PC-9 (cell line): ENCODE measurements around the gene CLEC16A. TPM values are rescaled to one million over a fixed set of nuclear protein-coding genes. Genes with fewer than 3 reads are reported as not detected.

Experiments
- BruUV-seq: library from RNA; stranded (reverse); fragments of 400-500 nt; replicated peaks from 2 replicates; lab custom pipeline; 2021; lab: Mats Ljungman, UMichigan
- CTCF ChIA-PET: fragments of 300-600 bp; sonication (Branson Sonifier 250); formaldehyde crosslinking; loops from one replicate; lab custom pipeline; 2022; ENCODE audit warnings: antibody characterized with exemption; lab: Charles Lee
- POLR2A ChIA-PET: fragments of 300-600 bp; sonication (Branson Sonifier 250); formaldehyde crosslinking; loops from one replicate; lab custom pipeline; 2022; ENCODE audit warnings: antibody characterized with exemption; ENCODE audit not compliant: unreplicated experiment; lab: Charles Lee
- DNase-seq, 2 experiments: peaks; one replicate each; pipeline versions ENCODE4 v3.0.0 to v3.0.0-alpha.2; 2015 to 2022; ENCODE audit warnings: mixed read lengths in 1 of 2
- H2AFZ ChIP-seq: fragments of 200-600 bp; sonication (generic); 2 replicates; pipeline ENCODE4 v1.8.1; 2017; ENCODE audit warnings: antibody characterized with exemption
- H3F3A ChIP-seq: fragments of 200-600 bp; sonication (generic); 2 replicates; pipeline ENCODE4 v1.8.1; 2017; ENCODE audit warnings: antibody characterized with exemption, mild to moderate bottlenecking, low read depth; ENCODE audit not compliant: insufficient read depth
- H3K27ac ChIP-seq: fragments of 200-600 bp; sonication (generic); 2 replicates; pipeline ENCODE4 v1.6.1; 2016; ENCODE audit warnings: mixed run types
- H3K27me3 ChIP-seq: fragments of 200-600 bp; sonication (generic); 2 replicates; pipeline ENCODE4 v1.6.1; 2016; ENCODE audit warnings: low read depth, mixed run types; ENCODE audit not compliant: insufficient read depth
- H3K36me3 ChIP-seq: fragments of 200-600 bp; sonication (generic); 2 replicates; pipeline ENCODE4 v1.6.1; 2016; ENCODE audit warnings: low read depth, mixed run types
- H3K4me1 ChIP-seq: fragments of 200-600 bp; sonication (generic); replicated peaks from 2 replicates; pipeline ENCODE4 v1.6.1; 2016; ENCODE audit warnings: mixed run types; ENCODE audit not compliant: insufficient read depth
- H3K4me2 ChIP-seq: fragments of 200-600 bp; sonication (generic); 2 replicates; pipeline ENCODE4 v1.6.1; 2017; ENCODE audit warnings: mixed run types
- H3K4me3 ChIP-seq: fragments of 200-600 bp; sonication (generic); 2 replicates; pipeline ENCODE4 v1.6.1; 2016; ENCODE audit warnings: mixed run types
- H3K79me2 ChIP-seq: fragments of 200-600 bp; sonication (generic); 2 replicates; pipeline ENCODE4 v1.6.1; 2017; ENCODE audit warnings: low read depth, mixed run types
- H3K9me2 ChIP-seq: fragments of 200-600 bp; sonication (generic); 2 replicates; pipeline ENCODE4 v1.8.1; 2017; ENCODE audit warnings: mild to moderate bottlenecking; ENCODE audit not compliant: insufficient read depth
- H3K9me3 ChIP-seq: fragments of 200-600 bp; sonication (generic); 2 replicates; pipeline ENCODE4 v1.8.1; 2016; ENCODE audit warnings: low read depth; ENCODE audit not compliant: insufficient read depth
- H4K20me1 ChIP-seq: fragments of 200-600 bp; sonication (generic); 2 replicates; pipeline ENCODE4 v1.8.1; 2017; ENCODE audit not compliant: insufficient read depth
- EZH2 ChIP-seq: fragments of 200-600 bp; sonication (generic); IDR thresholded peaks from 2 replicates; pipeline ENCODE4 v1.8.0; 2017; ENCODE audit warnings: antibody characterized with exemption, low read depth
- intact Hi-C: fragments of 100-400 bp; cut with micrococcal nuclease; formaldehyde crosslinking; loops from one replicate; pipeline ENCODE4 v1.10.0; 2022; ENCODE audit not compliant: unreplicated experiment
- total RNA-seq: library from RNA; stranded (reverse); gene quantifications from 2 replicates; pipeline ENCODE4 v1.2.3, GENCODE V29; 2021
- TF ChIP-seq, protein P1 (sequence below): fragments of 200-600 bp; sonication (generic); conservative IDR thresholded peaks from 2 replicates; pipeline ENCODE4 v1.6.1; 2017; ENCODE audit warnings: mixed run types, antibody characterized with exemption, mild to moderate bottlenecking, moderate library complexity

Gene CLEC16A
- total RNA-seq, 1 experiment from 2014 or later: 34.9 TPM

GRCh38 chr16:11211977-11212797, 267.8 kb downstream of the CLEC16A start:
- ChIA-PET CTCF (interaction anchor here (0.6 kb wide), 1 partner anchor 165 kb away, joined by 5 read pairs; no protein-coding TSS in a partner anchor), POLR2A (no interaction called here)
- Histone ChIP-seq H3K4me1 (no peaks in the 10 kb centered on the region), H3F3A (no peaks in the 10 kb centered on the region), H3K27me3 (no peaks in the 10 kb centered on the region), H3K9me2 (no peaks in the 10 kb centered on the region), H3K36me3 (no peaks in the 10 kb centered on the region), H3K4me2 (no peak overlapping the region), H3K4me3 (no peak overlapping the region), H2AFZ (no peak overlapping the region), H3K9me3 (peaks cover 3% of the 10 kb centered on the region; the same call in 1 of the 2 replicates), H3K27ac (no peak overlapping the region), H3K79me2 (no peaks in the 10 kb centered on the region), H4K20me1 (no peaks in the 10 kb centered on the region)
- intact Hi-C loops: no loop called here
- DNase-seq: no peak
- TF ChIP-seq EZH2: no peak
- TF ChIP-seq, protein P1, sequence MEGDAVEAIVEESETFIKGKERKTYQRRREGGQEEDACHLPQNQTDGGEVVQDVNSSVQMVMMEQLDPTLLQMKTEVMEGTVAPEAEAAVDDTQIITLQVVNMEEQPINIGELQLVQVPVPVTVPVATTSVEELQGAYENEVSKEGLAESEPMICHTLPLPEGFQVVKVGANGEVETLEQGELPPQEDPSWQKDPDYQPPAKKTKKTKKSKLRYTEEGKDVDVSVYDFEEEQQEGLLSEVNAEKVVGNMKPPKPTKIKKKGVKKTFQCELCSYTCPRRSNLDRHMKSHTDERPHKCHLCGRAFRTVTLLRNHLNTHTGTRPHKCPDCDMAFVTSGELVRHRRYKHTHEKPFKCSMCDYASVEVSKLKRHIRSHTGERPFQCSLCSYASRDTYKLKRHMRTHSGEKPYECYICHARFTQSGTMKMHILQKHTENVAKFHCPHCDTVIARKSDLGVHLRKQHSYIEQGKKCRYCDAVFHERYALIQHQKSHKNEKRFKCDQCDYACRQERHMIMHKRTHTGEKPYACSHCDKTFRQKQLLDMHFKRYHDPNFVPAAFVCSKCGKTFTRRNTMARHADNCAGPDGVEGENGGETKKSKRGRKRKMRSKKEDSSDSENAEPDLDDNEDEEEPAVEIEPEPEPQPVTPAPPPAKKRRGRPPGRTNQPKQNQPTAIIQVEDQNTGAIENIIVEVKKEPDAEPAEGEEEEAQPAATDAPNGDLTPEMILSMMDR: no peak
- BruUV-seq: no TSS peak

- H3K9me2 ChIP-seq: no peaks in the 10 kb centered on the region
- intact Hi-C loops: no loop called here
- no peaks in the 10 kb centered on the region for H3K36me3 ChIP-seq
- CTCF ChIA-PET: no interaction called here
- no peak for TF ChIP-seq EZH2
- TF ChIP-seq, protein P1: no peak
- peaks cover 3% of the 10 kb centered on the region for H3K9me3 ChIP-seq
- no peaks in the 10 kb centered on the region for H3K79me2 ChIP-seq
- H3K4me3 ChIP-seq: no peak overlapping the region
- no peak overlapping the region for H2AFZ ChIP-seq
- no peaks in the 10 kb centered on the region for H4K20me1 ChIP-seq
- POLR2A ChIA-PET: no interaction called here
- DNase-seq: peak; percentile 41 to 63
- H3K27ac ChIP-seq: no peak overlapping the region
- H3K4me1 ChIP-seq: no peaks in the 10 kb centered on the region
- BruUV-seq: no TSS peak
- no peak overlapping the region for H3K4me2 ChIP-seq
- no peaks in the 10 kb centered on the region for H3F3A ChIP-seq
- no peaks in the 10 kb centered on the region for H3K27me3 ChIP-seq
Measured at GRCh38 chr16:11212798-11213196, 268.4 kb downstream of the CLEC16A start.

DNA sequence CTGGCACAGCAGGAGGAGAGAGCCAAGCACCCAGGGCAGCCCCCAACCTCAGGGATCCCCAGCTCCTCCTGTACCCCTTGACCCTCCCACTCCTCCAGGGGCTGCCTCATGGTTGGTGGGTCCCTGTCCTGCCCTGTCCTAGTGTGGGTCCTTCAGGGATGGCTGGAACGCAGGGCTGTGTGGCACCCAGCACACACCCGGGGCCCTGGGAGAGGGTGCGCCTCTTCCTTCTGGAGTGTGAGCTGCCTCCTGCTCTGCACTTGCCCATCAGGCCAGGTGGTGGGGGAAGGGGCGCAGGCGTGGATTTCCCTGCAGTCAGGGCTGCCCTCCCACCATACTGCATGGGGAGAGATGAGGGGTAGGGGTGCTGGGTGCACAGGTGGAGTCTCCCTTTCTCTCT, 269.0 kb downstream of the CLEC16A start:
- no peak for DNase-seq
- no peaks in the 10 kb centered on the region for H3K27me3 ChIP-seq
- H3K27ac ChIP-seq: no peak overlapping the region
- no peak for TF ChIP-seq EZH2
- TF ChIP-seq, protein P1: no peak
- no peak overlapping the region for H3K4me3 ChIP-seq
- H3K79me2 ChIP-seq: no peaks in the 10 kb centered on the region
- no peak overlapping the region for H3K4me2 ChIP-seq
- ChIA-PET POLR2A (no interaction called here), CTCF (interaction anchor here (0.8 kb wide), 1 partner anchor 11 kb away, joined by 4 read pairs; no protein-coding TSS in a partner anchor)
- no peaks in the 10 kb centered on the region for H3F3A ChIP-seq
- no TSS peak for BruUV-seq
- H3K9me2 ChIP-seq: no peaks in the 10 kb centered on the region
- H4K20me1 ChIP-seq: no peaks in the 10 kb centered on the region
- peaks cover 8% of the 10 kb centered on the region; the same call in 1 of the 2 replicates for H3K9me3 ChIP-seq
- H3K36me3 ChIP-seq: no peaks in the 10 kb centered on the region
- H2AFZ ChIP-seq: no peak overlapping the region
- intact Hi-C loops: no loop called here
- H3K4me1 ChIP-seq: no peaks in the 10 kb centered on the region
